IPS DF 6.9 (cell line): ENCODE data around the gene FAM186B.

Experiments used
- DNase-seq: peaks from one replicate; pipeline ENCODE4 v3.0.0-alpha.2; 2013; ENCODE audit warnings: low read depth, low spot score
- H3K27ac ChIP-seq: one replicate; pipeline ENCODE4 v1.5.1; 2013; ENCODE audit warnings: low read length, control low read depth
- H3K27me3 ChIP-seq: 2 replicates; pipeline ENCODE4 v1.6.1; 2013; ENCODE audit warnings: mild to moderate bottlenecking, low read length; ENCODE audit not compliant: control insufficient read depth, insufficient read depth
- H3K36me3 ChIP-seq: 2 replicates; pipeline ENCODE4 v1.6.1; 2013; ENCODE audit warnings: low read length; ENCODE audit not compliant: control insufficient read depth, insufficient read depth
- H3K4me1 ChIP-seq: 2 replicates; pipeline ENCODE4 v1.6.1; 2013; ENCODE audit warnings: low read length; ENCODE audit not compliant: control insufficient read depth, insufficient read depth
- H3K4me3 ChIP-seq: 2 replicates; pipeline ENCODE4 v1.5.1; 2013; ENCODE audit warnings: mild to moderate bottlenecking, low read length
- H3K9me3 ChIP-seq: 2 replicates; pipeline ENCODE4 v1.6.1; 2013; ENCODE audit warnings: low read length, inconsistent platforms; ENCODE audit not compliant: control insufficient read depth, insufficient read depth
- WGBS: extraction: QIAGEN DNeasy Blood & Tissue Kit; methylation state at CpG from one replicate; pipeline ENCODE4 v1.1.7; 2013; ENCODE audit warnings: mixed read lengths, missing lambda C conversion rate; ENCODE audit not compliant: insufficient read length, insufficient coverage; 5-methylcytosine and 5-hydroxymethylcytosine counted together

Gene FAM186B

DNA sequence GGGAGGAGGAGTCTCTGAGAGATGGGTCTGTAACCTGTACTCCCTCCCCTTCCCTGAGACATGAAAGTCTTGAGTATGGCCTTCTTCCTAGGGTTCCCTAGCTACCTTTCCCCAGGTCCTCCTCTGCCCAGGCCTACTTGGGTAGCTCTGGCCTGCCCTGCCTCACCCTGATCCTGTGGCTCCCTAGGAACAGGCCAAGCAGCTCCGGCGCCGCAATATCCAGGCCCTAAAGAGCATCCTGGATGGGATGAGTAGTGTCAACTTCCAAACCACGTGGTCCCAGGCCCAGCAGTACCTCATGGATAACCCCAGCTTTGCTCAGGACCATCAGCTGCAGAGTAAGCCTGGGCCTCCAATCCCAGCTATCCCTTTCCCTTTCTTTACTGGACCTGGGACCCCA lies 30.2 kb upstream of the FAM186B start:
- no peaks in the 10 kb centered on the region for H3K27me3 ChIP-seq
- H3K9me3 ChIP-seq = no peaks in the 10 kb centered on the region
- H3K4me3 ChIP-seq = no peak overlapping the region
- H3K27ac ChIP-seq = no peak overlapping the region
- no peak for DNase-seq
- peaks cover 3% of the 10 kb centered on the region; the same call in 1 of the 2 replicates for H3K4me1 ChIP-seq
- no CpG with 5 or more reads among the region's 4 CpGs for WGBS
- H3K36me3 ChIP-seq = no peaks in the 10 kb centered on the region

DNA sequence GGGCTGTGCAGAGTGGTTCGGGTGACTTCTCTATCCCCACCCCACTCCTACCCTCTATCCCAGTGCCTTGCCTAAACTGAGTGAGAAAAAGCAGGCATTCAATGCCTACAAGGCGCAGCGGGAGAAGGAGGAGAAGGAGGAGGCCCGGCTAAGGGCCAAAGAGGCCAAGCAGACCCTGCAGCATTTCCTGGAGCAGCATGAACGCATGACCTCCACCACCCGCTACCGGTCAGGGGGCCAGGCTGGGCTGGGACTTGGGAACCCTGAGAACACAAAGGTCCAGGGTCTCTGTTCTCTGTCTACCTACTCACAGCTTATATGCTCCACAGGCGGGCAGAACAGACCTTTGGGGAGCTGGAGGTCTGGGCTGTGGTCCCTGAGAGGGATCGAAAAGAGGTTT lies 29.6 kb upstream of the FAM186B start:
- H3K27me3 ChIP-seq = no peaks in the 10 kb centered on the region
- no peak overlapping the region for H3K4me3 ChIP-seq
- no peak for DNase-seq
- no peak overlapping the region for H3K27ac ChIP-seq
- H3K4me1 ChIP-seq = peaks cover 3% of the 10 kb centered on the region; the same call in 1 of the 2 replicates
- WGBS = no CpG with 5 or more reads among the region's 9 CpGs
- H3K9me3 ChIP-seq = no peaks in the 10 kb centered on the region
- H3K36me3 ChIP-seq = no peaks in the 10 kb centered on the region

DNA sequence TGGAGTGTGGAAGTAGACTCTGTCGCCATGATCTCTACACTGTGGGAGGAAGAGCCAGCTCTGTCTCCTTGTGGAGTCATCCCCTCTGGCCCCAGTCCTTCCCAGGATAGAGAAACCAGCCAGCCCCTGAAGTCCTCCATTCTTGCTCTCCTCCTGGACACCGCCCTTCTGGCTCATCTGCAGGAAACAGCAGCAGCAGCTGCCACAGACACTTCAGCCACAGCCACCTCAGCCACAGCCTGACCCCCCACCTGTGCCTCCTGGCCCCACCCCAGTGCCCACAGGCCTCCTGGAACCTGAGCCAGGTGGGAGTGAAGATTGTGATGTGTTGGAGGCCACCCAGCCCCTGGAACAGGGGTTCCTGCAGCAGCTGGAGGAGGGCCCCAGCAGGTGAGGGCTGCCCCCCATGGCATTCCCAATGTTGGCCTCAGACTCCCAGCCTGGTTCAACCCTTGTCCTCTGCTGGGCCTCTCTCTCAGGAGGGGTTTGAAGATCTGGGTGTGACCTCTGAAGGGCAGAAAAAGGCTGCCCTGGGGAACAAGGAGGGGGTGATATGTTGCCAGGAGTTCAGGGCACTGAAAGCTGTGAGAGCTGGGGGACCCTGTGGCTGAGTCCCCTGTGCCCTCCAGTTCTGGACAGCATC lies 28.4 kb upstream of the FAM186B start:
- Histone ChIP-seq H3K36me3 (no peaks in the 10 kb centered on the region), H3K4me1 (peaks cover 3% of the 10 kb centered on the region; the same call in 1 of the 2 replicates), H3K4me3 (no peak overlapping the region), H3K9me3 (no peaks in the 10 kb centered on the region), H3K27ac (no peak overlapping the region), H3K27me3 (no peaks in the 10 kb centered on the region)
- WGBS = no CpG with 5 or more reads among the region's 2 CpGs
- no peak for DNase-seq

DNA sequence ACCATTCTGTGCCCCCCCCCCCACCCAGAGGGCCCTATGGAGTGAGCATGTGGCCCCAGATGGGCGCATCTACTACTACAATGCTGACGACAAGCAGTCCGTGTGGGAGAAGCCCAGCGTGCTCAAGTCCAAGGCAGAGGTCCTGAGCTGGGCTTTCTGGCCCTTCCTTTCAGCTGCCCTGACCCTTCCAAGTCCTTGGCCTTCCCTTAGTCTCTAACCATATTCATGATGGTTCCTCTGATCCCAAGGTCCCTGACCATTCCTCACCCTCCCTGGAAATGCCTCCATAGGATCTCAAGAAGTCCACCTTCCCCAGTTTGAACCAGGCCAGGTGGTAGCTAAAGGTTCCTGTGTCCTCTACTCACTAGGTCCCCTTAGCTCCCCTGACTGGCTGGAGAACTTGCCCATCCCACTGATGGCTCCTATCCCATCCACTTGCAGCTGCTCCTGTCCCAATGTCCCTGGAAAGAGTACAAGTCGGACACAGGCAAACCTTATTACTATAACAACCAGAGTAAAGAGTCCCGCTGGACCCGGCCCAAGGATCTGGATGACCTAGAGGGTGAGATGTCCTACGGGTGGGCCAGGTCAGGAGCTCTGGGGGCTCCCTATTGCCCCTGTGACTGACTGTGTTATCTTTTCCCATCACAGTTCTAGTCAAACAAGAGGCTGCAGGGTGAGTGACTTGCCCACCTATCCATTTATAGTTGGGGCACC lies 27.7 kb upstream of the FAM186B start:
- peaks cover 3% of the 10 kb centered on the region; the same call in 1 of the 2 replicates for H3K4me1 ChIP-seq
- no peaks in the 10 kb centered on the region for H3K36me3 ChIP-seq
- no peak overlapping the region for H3K27ac ChIP-seq
- no CpG with 5 or more reads among the region's 8 CpGs for WGBS
- H3K9me3 ChIP-seq = no peaks in the 10 kb centered on the region
- no peak overlapping the region for H3K4me3 ChIP-seq
- no peak for DNase-seq
- H3K27me3 ChIP-seq = no peaks in the 10 kb centered on the region

DNA sequence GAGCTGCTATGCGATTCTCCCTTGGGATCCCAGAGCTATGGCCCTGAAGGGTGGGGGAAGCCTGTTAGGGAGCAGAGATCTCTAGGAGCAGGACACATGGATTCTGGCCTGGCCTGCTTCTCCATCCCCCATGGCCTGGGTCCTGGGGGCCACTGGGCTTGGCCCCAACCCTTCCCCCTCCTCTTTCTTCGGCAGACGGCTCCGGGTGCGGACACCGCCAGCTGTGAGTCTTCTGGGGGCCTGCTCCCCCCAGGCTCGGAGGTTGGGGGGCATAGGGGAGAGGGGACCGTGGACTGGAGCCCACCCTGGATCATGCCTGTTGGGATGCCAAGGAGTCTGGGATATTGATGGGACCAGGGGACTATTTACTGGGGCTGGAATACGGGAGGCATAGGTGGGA lies 27.0 kb upstream of the FAM186B start:
- WGBS = no CpG with 5 or more reads among the region's 9 CpGs
- no peaks in the 10 kb centered on the region for H3K9me3 ChIP-seq
- H3K36me3 ChIP-seq = no peaks in the 10 kb centered on the region
- H3K4me3 ChIP-seq = no peak overlapping the region
- H3K27ac ChIP-seq = no peak overlapping the region
- no peaks in the 10 kb centered on the region for H3K27me3 ChIP-seq
- peaks cover 3% of the 10 kb centered on the region; the same call in 1 of the 2 replicates for H3K4me1 ChIP-seq
- no peak for DNase-seq

DNA sequence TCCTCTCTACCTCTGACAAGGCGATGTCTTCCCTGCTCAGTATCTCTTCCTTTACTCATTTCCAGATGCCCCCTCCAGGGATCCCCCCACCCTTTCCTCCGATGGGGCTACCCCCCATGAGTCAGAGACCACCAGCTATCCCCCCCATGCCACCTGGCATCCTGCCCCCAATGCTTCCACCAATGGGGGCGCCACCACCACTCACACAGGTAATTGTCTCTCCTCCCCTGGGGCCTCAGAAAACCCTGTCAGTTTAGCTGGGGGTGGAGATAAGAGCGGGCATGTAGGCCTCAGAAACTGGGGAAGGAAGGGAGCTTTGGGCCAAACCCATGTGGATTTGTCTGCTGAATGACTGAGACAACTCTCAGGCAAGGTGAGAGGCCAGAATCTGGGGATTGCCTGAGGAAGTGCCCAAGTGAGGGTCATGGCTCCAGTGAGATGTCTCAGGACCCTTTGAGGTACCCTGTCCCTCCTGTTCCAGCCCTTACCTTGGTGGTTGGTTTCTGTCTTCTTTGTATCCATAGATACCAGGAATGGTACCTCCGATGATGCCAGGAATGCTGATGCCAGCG lies 26.0 kb upstream of the FAM186B start:
- no peak for DNase-seq
- Histone ChIP-seq H3K9me3 (no peaks in the 10 kb centered on the region), H3K27me3 (no peaks in the 10 kb centered on the region), H3K27ac (no peak overlapping the region), H3K4me3 (no peak overlapping the region), H3K36me3 (no peaks in the 10 kb centered on the region), H3K4me1 (no peaks in the 10 kb centered on the region)
- no CpG with 5 or more reads among the region's 6 CpGs for WGBS

DNA sequence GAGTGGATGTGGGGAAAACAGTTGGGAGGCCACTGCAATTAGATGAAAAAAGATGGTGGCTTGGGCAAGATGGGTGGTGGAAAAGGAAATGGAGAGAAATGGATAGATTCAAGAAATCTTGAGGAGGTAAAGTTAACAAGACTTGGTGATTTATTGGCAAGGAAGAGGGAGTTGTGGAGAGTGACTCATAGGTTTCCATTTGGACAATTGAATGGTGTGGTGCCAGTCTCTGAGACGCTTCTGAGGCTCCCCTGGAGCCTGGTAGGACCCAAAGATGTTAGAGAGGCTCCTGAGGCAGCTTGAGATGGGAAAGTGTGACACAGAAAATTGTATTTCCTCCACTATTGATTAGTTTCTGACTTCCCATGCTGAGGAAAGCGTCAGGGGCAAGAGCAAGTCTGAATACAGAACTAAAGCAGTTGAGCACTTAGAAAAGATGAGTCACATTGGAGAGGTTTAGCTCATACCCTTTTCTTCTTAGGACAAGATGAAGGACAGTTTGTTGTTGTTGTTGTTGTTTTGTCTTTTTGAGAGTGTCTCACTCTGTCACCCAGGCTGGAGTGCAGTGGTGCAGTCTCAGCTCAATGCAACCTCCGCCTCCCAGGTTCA lies 22.4 kb upstream of the FAM186B start:
- no CpG with 5 or more reads among the region's 3 CpGs for WGBS

DNA sequence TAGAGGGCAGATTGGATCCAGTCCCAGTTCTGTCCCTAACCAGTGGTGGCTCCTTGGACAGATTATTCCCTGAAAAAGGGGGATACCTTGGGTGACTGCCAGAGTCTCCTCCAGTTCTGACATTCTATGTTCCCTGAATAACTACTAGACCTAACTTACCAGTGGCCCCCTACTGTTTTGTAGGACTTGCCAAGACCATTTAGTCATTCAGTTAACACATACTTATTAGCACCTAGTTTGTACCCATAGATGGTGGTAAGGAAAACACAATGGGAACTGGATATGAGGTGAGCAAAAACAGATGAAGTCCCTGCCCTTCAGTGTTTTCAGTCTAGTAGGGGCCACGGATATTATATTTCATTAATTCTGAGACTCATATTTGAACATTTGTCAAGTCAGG lies 21.4 kb upstream of the FAM186B start:
- no peak for DNase-seq
- no peak overlapping the region for H3K4me3 ChIP-seq
- H3K36me3 ChIP-seq = no peaks in the 10 kb centered on the region
- no CpG with 5 or more reads among the region's 1 CpG for WGBS
- H3K27ac ChIP-seq = no peak overlapping the region
- H3K4me1 ChIP-seq = no peaks in the 10 kb centered on the region; the same call in 1 of the 2 replicates
- no peaks in the 10 kb centered on the region for H3K9me3 ChIP-seq
- H3K27me3 ChIP-seq = no peaks in the 10 kb centered on the region

More for the DNA sequence above, 22.4 kb upstream of the FAM186B start:
- Histone ChIP-seq H3K27ac (no peak overlapping the region), H3K9me3 (no peaks in the 10 kb centered on the region), H3K4me1 (no peaks in the 10 kb centered on the region; the same call in 1 of the 2 replicates), H3K27me3 (no peaks in the 10 kb centered on the region), H3K36me3 (no peaks in the 10 kb centered on the region), H3K4me3 (no peak overlapping the region)
- no peak for DNase-seq

DNA sequence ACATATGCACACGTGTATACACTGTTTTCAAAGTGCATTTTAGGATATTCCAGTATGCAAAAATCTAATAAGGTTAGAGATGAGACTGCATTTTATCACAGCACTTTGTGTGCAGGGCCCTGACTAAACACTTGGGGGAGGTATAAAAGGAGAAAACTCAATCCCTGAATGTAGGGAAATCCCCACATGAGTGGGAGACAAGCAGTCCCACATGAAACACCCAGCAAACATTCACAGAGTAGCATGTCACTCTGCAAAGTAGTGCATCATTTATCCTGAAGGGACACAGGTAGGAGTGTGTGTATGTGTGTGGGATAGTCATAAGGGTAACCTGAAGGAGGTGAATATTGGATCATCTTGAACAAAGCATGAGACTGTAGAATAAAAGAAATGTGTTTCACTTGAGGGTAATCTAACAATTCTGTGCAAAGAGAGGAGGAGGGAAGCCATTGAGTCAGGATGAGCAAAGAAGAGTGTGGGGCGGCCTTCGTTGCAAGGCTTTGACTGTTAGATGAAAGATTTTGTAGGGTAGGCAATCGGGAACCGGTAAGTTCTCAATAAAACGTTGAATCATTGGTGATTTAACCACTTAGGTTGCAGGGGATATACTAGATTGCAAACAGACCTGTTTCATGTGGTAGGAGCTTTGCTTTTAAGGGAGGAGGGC lies 20.9 kb upstream of the FAM186B start:
- Histone ChIP-seq H3K27me3 (no peaks in the 10 kb centered on the region), H3K27ac (no peak overlapping the region)
- WGBS = no CpG with 5 or more reads among the region's 6 CpGs

More for the DNA sequence above, 20.9 kb upstream of the FAM186B start:
- no peak overlapping the region for H3K4me3 ChIP-seq
- H3K9me3 ChIP-seq = no peaks in the 10 kb centered on the region
- DNase-seq = no peak
- H3K4me1 ChIP-seq = no peaks in the 10 kb centered on the region; the same call in 1 of the 2 replicates
- no peaks in the 10 kb centered on the region for H3K36me3 ChIP-seq
